Measurements from ENCODE around the gene TRIM41. TPM values are rescaled to one million over a fixed set of nuclear protein-coding genes. Genes with fewer than 3 reads are reported as not detected.

Gene TRIM41
- polyA plus RNA-seq, 1 of the 3 experiments (the other 2 are of a cell fraction) = 35.9 TPM

- TF ChIP-seq, protein P1, sequence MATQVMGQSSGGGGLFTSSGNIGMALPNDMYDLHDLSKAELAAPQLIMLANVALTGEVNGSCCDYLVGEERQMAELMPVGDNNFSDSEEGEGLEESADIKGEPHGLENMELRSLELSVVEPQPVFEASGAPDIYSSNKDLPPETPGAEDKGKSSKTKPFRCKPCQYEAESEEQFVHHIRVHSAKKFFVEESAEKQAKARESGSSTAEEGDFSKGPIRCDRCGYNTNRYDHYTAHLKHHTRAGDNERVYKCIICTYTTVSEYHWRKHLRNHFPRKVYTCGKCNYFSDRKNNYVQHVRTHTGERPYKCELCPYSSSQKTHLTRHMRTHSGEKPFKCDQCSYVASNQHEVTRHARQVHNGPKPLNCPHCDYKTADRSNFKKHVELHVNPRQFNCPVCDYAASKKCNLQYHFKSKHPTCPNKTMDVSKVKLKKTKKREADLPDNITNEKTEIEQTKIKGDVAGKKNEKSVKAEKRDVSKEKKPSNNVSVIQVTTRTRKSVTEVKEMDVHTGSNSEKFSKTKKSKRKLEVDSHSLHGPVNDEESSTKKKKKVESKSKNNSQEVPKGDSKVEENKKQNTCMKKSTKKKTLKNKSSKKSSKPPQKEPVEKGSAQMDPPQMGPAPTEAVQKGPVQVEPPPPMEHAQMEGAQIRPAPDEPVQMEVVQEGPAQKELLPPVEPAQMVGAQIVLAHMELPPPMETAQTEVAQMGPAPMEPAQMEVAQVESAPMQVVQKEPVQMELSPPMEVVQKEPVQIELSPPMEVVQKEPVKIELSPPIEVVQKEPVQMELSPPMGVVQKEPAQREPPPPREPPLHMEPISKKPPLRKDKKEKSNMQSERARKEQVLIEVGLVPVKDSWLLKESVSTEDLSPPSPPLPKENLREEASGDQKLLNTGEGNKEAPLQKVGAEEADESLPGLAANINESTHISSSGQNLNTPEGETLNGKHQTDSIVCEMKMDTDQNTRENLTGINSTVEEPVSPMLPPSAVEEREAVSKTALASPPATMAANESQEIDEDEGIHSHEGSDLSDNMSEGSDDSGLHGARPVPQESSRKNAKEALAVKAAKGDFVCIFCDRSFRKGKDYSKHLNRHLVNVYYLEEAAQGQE (IDR thresholded peaks at IDR 0.05; ENCODE audit: low read depth, low read length) = peak; percentile 26; the same call in 1 of the 2 replicates
- TF ChIP-seq USF1 (IDR thresholded peaks at IDR 0.05; ENCODE audit: borderline replicate concordance, low read depth) = 0 out of 2 replicates have a peak, but pooled peaks have one; percentile 22
- TF ChIP-seq RFX5 (IDR thresholded peaks at IDR 0.05; ENCODE audit: low read length) = no peak
- TF ChIP-seq ELF1 (IDR thresholded peaks at IDR 0.05) = peak; percentile 50; the same call in 1 of the 2 replicates
- TF ChIP-seq MAX (IDR thresholded peaks at IDR 0.05; ENCODE audit: low read depth) = peak; percentile 90
- no peak for TF ChIP-seq TEAD4 (IDR thresholded peaks at IDR 0.05; ENCODE audit: borderline replicate concordance, insufficient read depth)
- TF ChIP-seq EZH2phosphoT487 (IDR thresholded peaks at IDR 0.05; ENCODE audit: borderline replicate concordance, low read depth) = no peak
- TF ChIP-seq, protein P2, sequence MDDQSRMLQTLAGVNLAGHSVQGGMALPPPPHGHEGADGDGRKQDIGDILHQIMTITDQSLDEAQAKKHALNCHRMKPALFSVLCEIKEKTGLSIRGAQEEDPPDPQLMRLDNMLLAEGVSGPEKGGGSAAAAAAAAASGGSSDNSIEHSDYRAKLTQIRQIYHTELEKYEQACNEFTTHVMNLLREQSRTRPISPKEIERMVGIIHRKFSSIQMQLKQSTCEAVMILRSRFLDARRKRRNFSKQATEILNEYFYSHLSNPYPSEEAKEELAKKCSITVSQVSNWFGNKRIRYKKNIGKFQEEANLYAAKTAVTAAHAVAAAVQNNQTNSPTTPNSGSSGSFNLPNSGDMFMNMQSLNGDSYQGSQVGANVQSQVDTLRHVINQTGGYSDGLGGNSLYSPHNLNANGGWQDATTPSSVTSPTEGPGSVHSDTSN (IDR thresholded peaks at IDR 0.05) = peak; percentile 47; the same call in 1 of the 2 replicates
Measured at GRCh38 chr5:181260720-181261319, 37.7 kb downstream of the TRIM41 start, which contains the start of gene TRIM52 (continued).

DNA sequence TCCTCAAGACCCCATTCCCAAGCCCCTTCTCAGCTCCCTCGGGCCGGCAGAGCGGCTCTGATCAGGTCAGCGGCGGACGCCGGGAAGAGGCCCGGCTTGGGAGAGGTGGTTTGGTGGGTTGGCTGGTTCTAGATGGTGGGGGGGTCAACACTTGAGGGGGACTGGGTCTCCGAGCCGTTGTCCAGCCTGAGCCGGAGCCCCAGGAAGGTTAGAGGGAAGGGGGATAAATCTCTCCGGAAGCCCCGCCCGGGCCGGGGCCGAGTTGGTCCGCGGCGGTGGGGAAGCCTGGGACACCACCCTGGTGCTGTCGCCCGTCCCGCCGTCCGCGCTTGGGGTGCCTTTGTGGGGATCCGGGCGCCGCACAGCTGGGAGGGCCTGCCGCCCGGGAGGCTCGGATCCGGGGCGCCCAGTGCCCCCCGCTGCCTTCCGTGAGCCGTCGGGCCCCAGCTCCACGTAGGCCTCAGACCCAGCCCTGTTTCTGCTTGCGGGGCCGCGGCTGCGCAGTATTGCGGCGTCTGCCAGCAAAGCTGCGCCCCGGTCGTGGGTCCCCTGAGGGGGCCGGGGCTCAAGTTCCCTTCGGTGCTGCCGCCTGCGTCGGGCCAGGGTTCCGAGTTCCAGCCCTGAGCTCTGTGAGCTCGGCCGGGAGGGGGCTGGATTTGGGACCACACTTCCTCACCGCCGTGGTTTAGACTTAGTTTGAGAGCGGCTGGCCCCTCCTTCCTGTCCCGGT is 38.4 kb downstream of the TRIM41 start:
- H4K20me1 ChIP-seq (ENCODE audit: insufficient read depth) = peaks cover 27% of the 10 kb centered on the region
- CTCF ChIA-PET = interaction anchor here (1.0 to 1.4 kb wide), 5 partner anchors 13 to 73 kb away, joined by 3 to 7 read pairs (median 5); partner anchors contain the start of gene TRIM41
- H3K36me3 ChIP-seq (replicated peaks in 1 of 2; ENCODE audit: control insufficient read depth in 1 of 2, insufficient read depth in 2 of 2, low read length in 1 of 2) = peaks cover 12 to 16% of the 10 kb centered on the region in 2 experiments

More for the DNA sequence above, 38.4 kb downstream of the TRIM41 start:
- H3K79me2 ChIP-seq (ENCODE audit: insufficient read depth) = peaks cover 64% of the 10 kb centered on the region
- H3K27me3 ChIP-seq (ENCODE audit: insufficient read depth) = no peaks in the 10 kb centered on the region
- H2AFZ ChIP-seq (ENCODE audit: low read depth) = peak overlapping the region; percentile 91
- peak overlapping the region; percentile 95 to 96 for H3K27ac ChIP-seq (ENCODE audit: low read depth in 2 of 2, low read length in 1 of 2)
- H3F3A ChIP-seq (replicated peaks; ENCODE audit: insufficient read depth) = peaks cover 2% of the 10 kb centered on the region
- H3K9ac ChIP-seq = peak overlapping the region; percentile 100
- peak; percentile 84 for DNase-seq
- POLR2A ChIA-PET = interaction anchor here (0.6 to 3.7 kb wide), 10 partner anchors 11 to 58 kb away, joined by 3 to 22 read pairs (median 5); partner anchors contain the start of genes RACK1 and TRIM41
- no peaks in the 10 kb centered on the region for H3K9me2 ChIP-seq
- TF ChIP-seq NRF1 (IDR thresholded peaks at IDR 0.05; ENCODE audit: low read depth, low read length) = peak; percentile 63
- peak; percentile 53; the same call in 1 of the 2 replicates for TF ChIP-seq TAF1 (IDR thresholded peaks at IDR 0.05; ENCODE audit: borderline replicate concordance, low read depth, low read length)
- 0 out of 2 replicates have a peak, but pooled peaks have one; percentile 40 for TF ChIP-seq FOXJ3 (CRISPR knock-in tag; IDR thresholded peaks at IDR 0.05)
- TF ChIP-seq TCF12 (IDR thresholded peaks at IDR 0.05) = peak; percentile 2; the same call in 1 of the 2 replicates
- TF ChIP-seq, protein P2 (IDR thresholded peaks at IDR 0.05) = 0 out of 2 replicates have a peak, but pooled peaks have one; percentile 24
- TF ChIP-seq NFIC (IDR thresholded peaks at IDR 0.05; ENCODE audit: borderline replicate concordance) = no peak
- no peak for TF ChIP-seq JUND (IDR thresholded peaks at IDR 0.05)
- no peak for TF ChIP-seq RXRA (IDR thresholded peaks at IDR 0.05; ENCODE audit: borderline replicate concordance, low read depth)
- peak; percentile 2; the same call in 1 of the 2 replicates for TF ChIP-seq ELF1 (IDR thresholded peaks at IDR 0.05)
- TF ChIP-seq SIN3A (IDR thresholded peaks at IDR 0.05; ENCODE audit: borderline replicate concordance, low read depth, low read length) = peak; percentile 32; the same call in 1 of the 2 replicates
- TF ChIP-seq RAD21 (IDR thresholded peaks at IDR 0.05; ENCODE audit: low read length) = no peak
- H3K4me3 ChIP-seq (ENCODE audit: low read depth in 2 of 2, low read length in 1 of 2) = peak overlapping the region; percentile 84 to 97
- peaks cover 0 to 21% of the 10 kb centered on the region in 2 experiments; a peak in 2 of 4 replicates for H3K4me1 ChIP-seq (ENCODE audit: control insufficient read depth in 1 of 2, insufficient read depth in 2 of 2, low read depth in 1 of 2, low read length in 1 of 2)
- WGBS (ENCODE audit: low lambda C conversion rate) = under 1% methylated on average over 18 of the region's 59 CpGs
- H3K9me3 ChIP-seq = no peaks in the 10 kb centered on the region
- peak overlapping the region; percentile 100 for H3K4me2 ChIP-seq
